Measurements from ENCODE around the gene NRG2.

NRG2 gene

DNA sequence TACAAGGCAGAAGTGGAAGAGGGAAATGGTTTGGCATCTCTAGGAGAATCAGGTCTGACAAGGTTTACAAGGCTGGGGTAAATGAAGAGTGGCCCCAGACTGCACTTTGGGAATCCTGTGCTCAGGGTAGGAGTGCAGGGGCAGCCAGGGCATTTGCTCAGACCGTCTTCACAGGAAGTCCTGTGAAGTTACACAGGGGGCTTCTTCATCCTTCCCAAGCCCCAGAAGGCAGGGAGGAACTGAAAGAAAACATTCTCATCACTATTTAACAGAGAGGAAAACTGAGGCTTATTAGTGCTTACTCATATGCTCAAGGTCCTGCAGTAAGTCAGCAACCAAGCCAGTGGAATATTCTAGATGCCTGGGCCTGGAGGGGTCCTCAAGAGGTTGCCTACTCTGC, 80.7 kb downstream of the NRG2 start:
- H3K36me3 ChIP-seq (ENCODE audit: control insufficient read depth, insufficient read depth, low read length), result no peaks in the 10 kb centered on the region
- H3K9me3 ChIP-seq (ENCODE audit: control insufficient read depth, low read length), result no peaks in the 10 kb centered on the region
- 81 to 89% methylated on average over 1 of the region's 1 CpG for WGBS, 2 experiments
- H3K4me1 ChIP-seq (ENCODE audit: control insufficient read depth, insufficient read depth, low read length), result peaks cover 3% of the 10 kb centered on the region
- H3K4me3 ChIP-seq (ENCODE audit: insufficient read depth, low read depth, low read length), result no peak overlapping the region
- no peaks in the 10 kb centered on the region for H3K27me3 ChIP-seq (ENCODE audit: control insufficient read depth, insufficient read depth, low read length, poor library complexity, severe bottlenecking)
- H3K27ac ChIP-seq (ENCODE audit: insufficient read depth, low read depth, low read length, poor library complexity, severe bottlenecking), result no peak overlapping the region

DNA sequence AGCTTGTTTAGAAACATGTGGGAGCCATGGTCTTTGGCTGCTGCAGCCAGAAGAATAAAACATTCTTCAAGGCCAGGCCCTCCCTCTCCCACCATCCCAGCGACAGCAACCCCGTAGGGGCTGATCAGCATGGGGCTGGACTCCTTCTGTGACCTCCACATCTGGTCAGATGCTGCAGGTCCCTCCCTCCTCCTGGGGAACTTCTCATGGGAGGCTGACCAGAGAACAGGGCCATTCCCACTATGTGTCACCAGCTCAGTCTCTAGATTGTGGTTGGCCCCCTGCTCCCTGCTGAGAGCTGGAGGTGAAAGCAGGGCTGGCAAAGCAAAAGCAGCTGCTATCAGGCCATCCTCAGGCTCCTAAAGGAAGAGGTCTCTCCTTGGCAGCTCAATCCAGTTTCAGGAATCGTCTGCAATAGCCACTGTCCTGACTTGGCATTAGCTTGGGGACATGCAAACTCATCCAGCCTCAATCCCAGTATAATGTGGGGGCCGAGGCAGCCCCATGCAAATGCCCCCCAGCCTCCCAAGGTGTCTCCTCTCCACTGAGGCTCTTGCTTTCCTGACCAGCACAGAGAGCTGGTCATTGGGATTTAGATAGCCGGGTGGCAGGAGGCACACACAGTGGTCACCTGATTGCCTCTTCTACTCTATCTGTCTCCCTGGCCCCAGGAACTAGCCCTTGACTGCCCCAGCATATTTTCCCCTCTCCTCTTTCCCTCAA, 81.5 kb downstream of the NRG2 start:
- no peaks in the 10 kb centered on the region for H3K27me3 ChIP-seq (ENCODE audit: control insufficient read depth, insufficient read depth, low read length, poor library complexity, severe bottlenecking)
- no peak overlapping the region for H3K4me3 ChIP-seq (ENCODE audit: insufficient read depth, low read depth, low read length)
- H3K4me1 ChIP-seq (ENCODE audit: control insufficient read depth, insufficient read depth, low read length), result peaks cover 3% of the 10 kb centered on the region
- 72 to 75% methylated on average over 5 of the region's 5 CpGs for WGBS, 2 experiments
- H3K27ac ChIP-seq (ENCODE audit: insufficient read depth, low read depth, low read length, poor library complexity, severe bottlenecking), result no peak overlapping the region
- H3K36me3 ChIP-seq (ENCODE audit: control insufficient read depth, insufficient read depth, low read length), result no peaks in the 10 kb centered on the region
- H3K9me3 ChIP-seq (ENCODE audit: control insufficient read depth, low read length), result no peaks in the 10 kb centered on the region

DNA sequence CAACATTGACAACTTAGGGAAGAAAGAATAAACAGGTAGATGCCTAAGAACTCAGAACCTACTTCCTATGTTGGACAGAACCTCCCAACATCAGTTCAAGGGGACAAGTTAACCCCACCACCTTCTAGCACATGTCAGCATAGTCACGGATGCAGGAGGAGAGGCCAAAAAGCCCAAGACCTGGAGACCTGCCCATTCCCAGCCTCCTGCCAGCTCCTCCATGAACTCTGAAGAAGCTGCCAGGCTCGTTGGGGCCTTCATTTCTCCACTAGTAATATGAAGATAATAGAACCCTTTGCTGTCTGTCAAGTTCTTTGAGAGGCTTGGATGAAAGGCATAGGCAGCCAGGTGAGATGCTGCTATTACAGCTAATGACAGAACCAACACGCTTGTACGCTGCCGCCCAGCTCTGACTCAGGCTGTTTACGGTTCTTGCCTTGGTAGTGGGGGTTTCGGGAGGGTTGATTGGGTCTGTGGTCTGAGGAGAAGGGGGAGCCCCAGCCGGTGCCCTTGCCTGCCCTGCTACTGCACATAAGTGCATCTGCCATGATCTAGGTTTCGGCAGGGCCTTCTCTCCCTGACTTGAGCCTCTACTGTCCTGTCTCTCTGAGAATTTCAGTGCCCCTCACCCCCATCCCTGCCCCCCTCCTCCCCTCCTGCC, 82.2 kb downstream of the NRG2 start:
- Histone ChIP-seq H3K27ac (ENCODE audit: insufficient read depth, low read depth, low read length, poor library complexity, severe bottlenecking) (no peak overlapping the region), H3K9me3 (ENCODE audit: control insufficient read depth, low read length) (no peaks in the 10 kb centered on the region), H3K4me3 (ENCODE audit: insufficient read depth, low read depth, low read length) (no peak overlapping the region), H3K36me3 (ENCODE audit: control insufficient read depth, insufficient read depth, low read length) (no peaks in the 10 kb centered on the region), H3K27me3 (ENCODE audit: control insufficient read depth, insufficient read depth, low read length, poor library complexity, severe bottlenecking) (no peaks in the 10 kb centered on the region), H3K4me1 (ENCODE audit: control insufficient read depth, insufficient read depth, low read length) (peaks cover 5% of the 10 kb centered on the region)
- 91 to 96% methylated on average over 9 of the region's 9 CpGs for WGBS, 2 experiments

DNA sequence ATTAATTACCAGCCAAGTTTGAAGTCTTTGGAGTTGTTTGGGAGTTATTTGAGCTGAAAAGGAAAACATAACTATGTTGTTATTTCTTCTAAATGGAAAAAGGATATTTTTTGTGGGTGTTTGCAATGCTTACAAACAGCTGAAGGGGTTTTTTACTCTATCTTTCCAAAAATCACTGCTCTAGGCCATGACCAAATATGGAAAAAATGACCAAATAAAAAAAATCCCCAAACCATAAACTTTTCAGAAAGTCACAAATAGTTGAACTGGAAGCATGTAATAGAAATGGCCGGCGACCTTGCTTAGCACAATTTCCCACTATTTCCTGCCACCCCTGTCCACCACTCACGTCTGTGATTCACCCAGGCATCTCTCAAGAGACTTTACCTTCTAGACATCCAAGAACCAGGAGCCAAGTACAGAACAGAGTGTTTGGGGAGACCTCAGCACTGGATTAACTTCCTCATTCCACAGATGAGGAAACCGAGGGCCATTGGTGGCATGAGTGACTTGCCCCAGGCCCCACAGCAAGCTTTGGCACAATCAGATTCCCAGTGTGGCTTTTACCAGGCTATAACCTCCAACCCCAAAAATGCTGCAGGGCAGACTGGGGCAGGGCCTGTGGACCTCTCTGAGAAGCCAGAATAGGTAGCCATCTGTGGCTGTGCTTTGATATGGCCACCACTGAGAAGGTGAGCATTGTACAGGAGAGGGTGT, 84.5 kb downstream of the NRG2 start:
- 89 to 90% methylated on average over 4 of the region's 4 CpGs for WGBS, 2 experiments
- Histone ChIP-seq H3K36me3 (ENCODE audit: control insufficient read depth, insufficient read depth, low read length) (no peaks in the 10 kb centered on the region), H3K4me3 (ENCODE audit: insufficient read depth, low read depth, low read length) (no peak overlapping the region)

DNA sequence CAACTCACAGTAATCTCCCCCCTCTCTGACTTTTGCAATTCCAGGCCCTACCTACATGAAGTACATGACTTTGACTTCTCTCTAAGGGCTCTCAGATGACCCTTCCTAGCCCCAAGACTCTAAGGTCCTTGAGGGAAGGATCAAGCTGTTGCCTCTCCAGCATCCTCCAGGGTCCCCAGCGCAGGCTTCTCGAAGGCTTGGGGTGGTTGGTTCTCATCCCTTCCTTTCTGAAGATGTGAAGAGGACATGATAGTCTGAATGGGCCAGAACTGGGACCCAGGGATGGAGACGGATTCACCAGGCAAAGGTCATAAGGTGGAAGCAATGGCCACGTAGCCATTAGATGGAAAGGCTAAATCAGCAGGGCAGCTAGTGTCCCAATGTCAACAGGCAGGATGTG, 86.8 kb downstream of the NRG2 start:
- Histone ChIP-seq H3K4me1 (ENCODE audit: control insufficient read depth, insufficient read depth, low read length) (peaks cover 9% of the 10 kb centered on the region), H3K4me3 (ENCODE audit: insufficient read depth, low read depth, low read length) (no peak overlapping the region), H3K27ac (ENCODE audit: insufficient read depth, low read depth, low read length, poor library complexity, severe bottlenecking) (no peak overlapping the region), H3K9me3 (ENCODE audit: control insufficient read depth, low read length) (no peaks in the 10 kb centered on the region), H3K36me3 (ENCODE audit: control insufficient read depth, insufficient read depth, low read length) (no peaks in the 10 kb centered on the region), H3K27me3 (ENCODE audit: control insufficient read depth, insufficient read depth, low read length, poor library complexity, severe bottlenecking) (no peaks in the 10 kb centered on the region)
- 89 to 95% methylated on average over 4 of the region's 4 CpGs for WGBS, 2 experiments

More for the DNA sequence above, 84.5 kb downstream of the NRG2 start:
- Histone ChIP-seq H3K9me3 (ENCODE audit: control insufficient read depth, low read length) (no peaks in the 10 kb centered on the region), H3K27me3 (ENCODE audit: control insufficient read depth, insufficient read depth, low read length, poor library complexity, severe bottlenecking) (no peaks in the 10 kb centered on the region), H3K27ac (ENCODE audit: insufficient read depth, low read depth, low read length, poor library complexity, severe bottlenecking) (no peak overlapping the region), H3K4me1 (ENCODE audit: control insufficient read depth, insufficient read depth, low read length) (peaks cover 12% of the 10 kb centered on the region)

DNA sequence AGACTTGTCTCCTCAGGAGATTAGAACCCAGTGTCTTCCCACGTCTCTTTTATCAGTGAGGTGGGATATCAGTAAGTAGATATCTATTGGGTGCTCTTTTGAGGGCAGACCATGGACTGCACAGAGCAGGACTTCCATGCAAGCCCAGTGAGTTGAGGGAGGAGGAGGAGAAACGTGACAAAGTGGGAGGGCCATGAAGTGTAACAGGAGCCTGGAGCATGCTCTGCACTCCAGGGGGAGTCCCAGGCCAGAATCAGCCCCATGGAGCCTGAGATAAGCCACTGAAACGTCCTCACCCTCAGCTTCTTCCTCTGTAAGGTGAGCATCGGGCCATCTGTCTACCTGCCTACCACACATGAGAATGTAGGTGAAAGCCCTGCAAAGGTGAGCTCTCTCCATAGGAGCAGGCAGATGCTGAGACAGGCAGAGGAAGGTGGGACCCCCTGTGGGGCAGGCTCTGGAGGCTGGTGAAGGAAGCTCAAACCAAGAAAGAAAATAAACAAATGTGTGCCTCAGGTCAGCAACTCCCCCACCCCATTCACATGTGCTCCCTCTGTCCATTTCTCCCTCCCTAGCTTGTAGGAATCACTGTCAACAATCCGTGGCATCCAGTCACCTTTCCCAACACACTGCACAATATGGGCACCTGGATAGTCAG, 87.4 kb downstream of the NRG2 start:
- Histone ChIP-seq H3K36me3 (ENCODE audit: control insufficient read depth, insufficient read depth, low read length) (no peaks in the 10 kb centered on the region), H3K4me3 (ENCODE audit: insufficient read depth, low read depth, low read length) (no peak overlapping the region), H3K4me1 (ENCODE audit: control insufficient read depth, insufficient read depth, low read length) (peaks cover 9% of the 10 kb centered on the region), H3K27ac (ENCODE audit: insufficient read depth, low read depth, low read length, poor library complexity, severe bottlenecking) (no peak overlapping the region), H3K27me3 (ENCODE audit: control insufficient read depth, insufficient read depth, low read length, poor library complexity, severe bottlenecking) (no peaks in the 10 kb centered on the region), H3K9me3 (ENCODE audit: control insufficient read depth, low read length) (no peaks in the 10 kb centered on the region)
- WGBS, 2 experiments, result 45 to 49% methylated on average over 5 of the region's 5 CpGs

DNA sequence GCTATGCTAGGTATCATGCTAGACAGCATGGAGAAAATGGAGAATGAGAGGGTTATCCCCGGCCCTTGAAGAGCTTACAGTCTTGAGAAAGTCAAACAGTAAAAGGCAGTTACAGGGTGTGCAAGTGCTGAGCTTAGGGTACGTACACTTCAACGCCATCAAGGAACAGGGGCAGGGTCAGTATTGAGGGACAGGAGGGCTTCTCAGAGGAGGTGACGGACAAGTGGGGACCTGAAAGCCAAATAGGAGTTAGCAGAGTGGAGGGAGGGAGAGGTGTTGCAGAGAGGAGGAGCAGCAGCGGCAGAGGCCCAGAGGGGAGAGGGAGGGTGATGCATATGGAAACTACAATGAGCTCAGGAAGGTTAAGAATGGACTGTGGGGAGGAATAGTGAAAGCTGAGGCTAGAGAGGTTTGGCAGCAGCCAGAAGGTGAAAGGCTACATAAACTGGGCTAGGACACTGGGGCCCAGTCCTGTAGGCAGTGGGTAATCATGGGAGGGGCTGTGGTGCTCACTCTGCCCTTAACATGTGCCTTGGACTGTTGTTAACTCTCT, 88.0 kb downstream of the NRG2 start:
- Histone ChIP-seq H3K27me3 (ENCODE audit: control insufficient read depth, insufficient read depth, low read length, poor library complexity, severe bottlenecking) (no peaks in the 10 kb centered on the region), H3K27ac (ENCODE audit: insufficient read depth, low read depth, low read length, poor library complexity, severe bottlenecking) (no peak overlapping the region), H3K4me1 (ENCODE audit: control insufficient read depth, insufficient read depth, low read length) (peaks cover 11% of the 10 kb centered on the region), H3K4me3 (ENCODE audit: insufficient read depth, low read depth, low read length) (no peak overlapping the region), H3K36me3 (ENCODE audit: control insufficient read depth, insufficient read depth, low read length) (no peaks in the 10 kb centered on the region), H3K9me3 (ENCODE audit: control insufficient read depth, low read length) (no peaks in the 10 kb centered on the region)
- WGBS, 2 experiments, result 74 to 75% methylated on average over 5 of the region's 5 CpGs

DNA sequence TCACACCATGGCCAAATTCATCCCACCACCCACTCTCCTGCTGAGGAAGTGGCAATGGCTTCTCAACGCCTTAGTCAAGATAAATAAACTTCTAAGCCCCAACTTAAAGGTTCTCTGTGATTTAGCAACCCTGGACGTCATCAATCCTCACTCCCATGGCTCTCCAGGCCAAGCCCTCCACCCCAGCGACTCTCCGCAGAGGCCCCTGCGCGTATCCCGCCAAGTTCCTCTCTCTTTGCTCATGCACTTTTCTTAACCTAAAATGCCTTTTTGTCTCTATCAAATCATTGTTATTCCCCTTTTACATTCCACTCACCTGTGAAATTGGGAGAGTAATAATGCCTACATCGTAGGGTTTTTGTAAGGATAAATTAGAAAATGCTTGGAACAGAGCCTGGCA, 88.6 kb downstream of the NRG2 start:
- H3K27ac ChIP-seq (ENCODE audit: insufficient read depth, low read depth, low read length, poor library complexity, severe bottlenecking), result no peak overlapping the region
- no peaks in the 10 kb centered on the region for H3K9me3 ChIP-seq (ENCODE audit: control insufficient read depth, low read length)
- peaks cover 18% of the 10 kb centered on the region for H3K4me1 ChIP-seq (ENCODE audit: control insufficient read depth, insufficient read depth, low read length)
- no peaks in the 10 kb centered on the region for H3K27me3 ChIP-seq (ENCODE audit: control insufficient read depth, insufficient read depth, low read length, poor library complexity, severe bottlenecking)
- WGBS, 2 experiments, result 84 to 90% methylated on average over 8 of the region's 8 CpGs
- H3K36me3 ChIP-seq (ENCODE audit: control insufficient read depth, insufficient read depth, low read length), result no peaks in the 10 kb centered on the region
- no peak overlapping the region for H3K4me3 ChIP-seq (ENCODE audit: insufficient read depth, low read depth, low read length)

DNA sequence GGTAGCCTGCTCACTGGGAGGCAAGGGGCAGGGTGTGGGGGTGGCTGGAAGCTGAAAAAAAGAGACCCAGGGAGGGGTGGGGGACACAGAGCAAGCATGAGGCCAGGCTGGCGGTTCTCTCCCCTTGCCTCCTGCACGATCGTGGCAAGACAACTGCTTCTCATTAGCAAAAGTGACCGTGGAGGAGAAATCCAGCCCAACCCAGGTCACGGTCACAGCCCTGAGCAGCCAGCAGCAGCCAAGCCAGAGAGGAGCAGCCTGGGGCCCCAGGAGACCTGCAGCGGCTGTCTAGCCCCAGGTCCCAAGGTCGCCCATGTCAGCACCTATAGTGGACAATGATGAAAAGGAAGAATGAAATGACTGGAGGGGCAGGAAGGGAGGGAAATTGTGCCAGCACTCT, 89.1 kb downstream of the NRG2 start:
- 81 to 84% methylated on average over 7 of the region's 7 CpGs for WGBS, 2 experiments
- no peaks in the 10 kb centered on the region for H3K36me3 ChIP-seq (ENCODE audit: control insufficient read depth, insufficient read depth, low read length)
- H3K27me3 ChIP-seq (ENCODE audit: control insufficient read depth, insufficient read depth, low read length, poor library complexity, severe bottlenecking), result no peaks in the 10 kb centered on the region
- no peak overlapping the region for H3K27ac ChIP-seq (ENCODE audit: insufficient read depth, low read depth, low read length, poor library complexity, severe bottlenecking)
- no peak overlapping the region for H3K4me3 ChIP-seq (ENCODE audit: insufficient read depth, low read depth, low read length)
- no peaks in the 10 kb centered on the region for H3K9me3 ChIP-seq (ENCODE audit: control insufficient read depth, low read length)
- peaks cover 19% of the 10 kb centered on the region for H3K4me1 ChIP-seq (ENCODE audit: control insufficient read depth, insufficient read depth, low read length)

DNA sequence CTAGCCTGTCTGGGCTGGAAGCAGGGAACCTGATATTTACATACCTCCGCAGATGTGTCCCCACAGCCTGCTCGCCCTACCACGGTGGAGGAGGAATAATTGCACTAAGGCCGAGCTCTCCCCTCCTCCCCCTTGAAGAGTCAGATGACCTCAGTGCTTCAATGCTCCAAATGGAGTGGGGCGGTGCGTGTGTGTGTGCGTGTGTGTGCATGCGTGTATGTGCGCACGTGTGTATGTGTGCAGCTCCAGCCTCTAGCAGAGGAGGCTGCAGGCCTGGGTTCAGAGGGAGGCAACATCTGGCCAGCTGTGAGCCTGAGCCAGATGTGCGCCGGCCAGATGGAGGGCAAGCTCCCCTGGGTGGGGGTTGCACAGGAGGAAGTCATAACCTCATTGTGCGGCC, 90.5 kb downstream of the NRG2 start:
- H3K9me3 ChIP-seq (ENCODE audit: control insufficient read depth, low read length), result no peaks in the 10 kb centered on the region
- 92% methylated on average over 12 to 13 of the region's 13 CpGs for WGBS, 2 experiments
- H3K27me3 ChIP-seq (ENCODE audit: control insufficient read depth, insufficient read depth, low read length, poor library complexity, severe bottlenecking), result peaks cover 3% of the 10 kb centered on the region
- H3K36me3 ChIP-seq (ENCODE audit: control insufficient read depth, insufficient read depth, low read length), result no peaks in the 10 kb centered on the region
- H3K4me3 ChIP-seq (ENCODE audit: insufficient read depth, low read depth, low read length), result no peak overlapping the region
- H3K4me1 ChIP-seq (ENCODE audit: control insufficient read depth, insufficient read depth, low read length), result peaks cover 19% of the 10 kb centered on the region
- no peak overlapping the region for H3K27ac ChIP-seq (ENCODE audit: insufficient read depth, low read depth, low read length, poor library complexity, severe bottlenecking)
